Mesodermal cell (in vitro differentiated cells): ENCODE data around the gene LSM5.
"Not testable (repeated sequence)": the region's sequence is repeated elsewhere in the genome, so short reads cannot be mapped to it uniquely, and the experiment has no call there.

Source experiments
- H3K27ac ChIP-seq: 2 replicates; pipeline ENCODE4 v1.7.0; 2013; ENCODE audit warnings: mild to moderate bottlenecking, low read depth, low read length, moderate library complexity; ENCODE audit not compliant: severe bottlenecking
- H3K36me3 ChIP-seq: 2 replicates; pipeline ENCODE4 v1.7.1; 2013; ENCODE audit warnings: mild to moderate bottlenecking, low read length, moderate library complexity; ENCODE audit not compliant: control insufficient read depth, insufficient read depth
- H3K4me1 ChIP-seq: one replicate; pipeline ENCODE4 v1.7.1; 2013; ENCODE audit warnings: mild to moderate bottlenecking, low read length; ENCODE audit not compliant: insufficient read depth, control insufficient read depth, poor library complexity, severe bottlenecking
- H3K4me3 ChIP-seq: 2 replicates; pipeline ENCODE4 v1.7.0; 2013; ENCODE audit warnings: low read length, control low read depth, mild to moderate bottlenecking; ENCODE audit not compliant: insufficient read depth, poor library complexity, severe bottlenecking; ENCODE audit errors: extremely low read depth
- H3K9me3 ChIP-seq: 2 replicates; pipeline ENCODE4 v1.7.1; 2013; ENCODE audit warnings: mild to moderate bottlenecking, low read length, moderate library complexity; ENCODE audit not compliant: control insufficient read depth
- WGBS, 2 experiments: methylation state at CpG; one replicate each; pipeline ENCODE4 v1.1.5; 2013; ENCODE audit warnings: missing lambda C conversion rate in 2 of 2; ENCODE audit not compliant: insufficient coverage in 2 of 2; 5-methylcytosine and 5-hydroxymethylcytosine counted together

The LSM5 gene

GRCh38 chr7:32481921-32482320 lies 8.3 kb downstream of the LSM5 start:
- Histone ChIP-seq H3K4me1 (no peaks in the 10 kb centered on the region), H3K9me3 (no peaks in the 10 kb centered on the region), H3K27ac (no peak overlapping the region), H3K36me3 (no peaks in the 10 kb centered on the region), H3K4me3 (no peak overlapping the region)
- 80 to 86% methylated on average over 1 of the region's 3 CpGs for WGBS, 2 experiments

DNA sequence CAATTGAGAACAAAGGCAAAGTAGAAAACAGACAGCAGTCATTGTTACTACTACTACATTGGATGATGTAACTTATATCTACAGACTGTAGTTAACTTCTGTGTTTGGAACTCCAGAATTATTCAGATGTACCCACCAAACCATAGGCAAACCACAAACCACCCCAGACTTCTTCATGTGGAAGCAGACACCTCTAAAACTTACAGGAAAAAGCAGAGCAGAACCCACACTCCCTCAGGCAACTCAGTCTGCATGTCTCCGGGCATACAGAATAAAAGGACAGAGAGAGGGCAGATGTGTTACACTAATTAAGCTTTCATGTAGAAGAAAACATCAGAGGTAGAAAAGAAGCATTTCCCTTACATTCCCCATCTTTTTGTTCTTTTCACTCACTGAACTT lies 9.0 kb downstream of the LSM5 start:
- H3K27ac ChIP-seq: no peak overlapping the region
- WGBS, 2 experiments: no CpG with 5 or more reads among the region's 1 CpG

GRCh38 chr7:32479574-32480200 lies 10.5 kb downstream of the LSM5 start:
- Histone ChIP-seq H3K27ac (no peak overlapping the region), H3K4me1 (no peaks in the 10 kb centered on the region), H3K9me3 (no peaks in the 10 kb centered on the region), H3K36me3 (no peaks in the 10 kb centered on the region), H3K4me3 (no peak overlapping the region)
- 71% methylated on average over 1 of the region's 2 CpGs; no CpG with 5 or more reads in 1 of the 2 experiments for WGBS, 2 experiments

More for the DNA sequence above, 9.0 kb downstream of the LSM5 start:
- no peaks in the 10 kb centered on the region for H3K4me1 ChIP-seq
- no peaks in the 10 kb centered on the region for H3K9me3 ChIP-seq
- H3K4me3 ChIP-seq: no peak overlapping the region
- H3K36me3 ChIP-seq: no peaks in the 10 kb centered on the region

- Histone ChIP-seq H3K9me3 (no peaks in the 10 kb centered on the region), H3K4me1 (no peaks in the 10 kb centered on the region), H3K36me3 (no peaks in the 10 kb centered on the region), H3K4me3 (no peak overlapping the region), H3K27ac (no peak overlapping the region)
- 92% methylated on average over 1 of the region's 1 CpG; no CpG with 5 or more reads in 1 of the 2 experiments for WGBS, 2 experiments
Measured at GRCh38 chr7:32477649-32477980, 12.6 kb downstream of the LSM5 start.

DNA sequence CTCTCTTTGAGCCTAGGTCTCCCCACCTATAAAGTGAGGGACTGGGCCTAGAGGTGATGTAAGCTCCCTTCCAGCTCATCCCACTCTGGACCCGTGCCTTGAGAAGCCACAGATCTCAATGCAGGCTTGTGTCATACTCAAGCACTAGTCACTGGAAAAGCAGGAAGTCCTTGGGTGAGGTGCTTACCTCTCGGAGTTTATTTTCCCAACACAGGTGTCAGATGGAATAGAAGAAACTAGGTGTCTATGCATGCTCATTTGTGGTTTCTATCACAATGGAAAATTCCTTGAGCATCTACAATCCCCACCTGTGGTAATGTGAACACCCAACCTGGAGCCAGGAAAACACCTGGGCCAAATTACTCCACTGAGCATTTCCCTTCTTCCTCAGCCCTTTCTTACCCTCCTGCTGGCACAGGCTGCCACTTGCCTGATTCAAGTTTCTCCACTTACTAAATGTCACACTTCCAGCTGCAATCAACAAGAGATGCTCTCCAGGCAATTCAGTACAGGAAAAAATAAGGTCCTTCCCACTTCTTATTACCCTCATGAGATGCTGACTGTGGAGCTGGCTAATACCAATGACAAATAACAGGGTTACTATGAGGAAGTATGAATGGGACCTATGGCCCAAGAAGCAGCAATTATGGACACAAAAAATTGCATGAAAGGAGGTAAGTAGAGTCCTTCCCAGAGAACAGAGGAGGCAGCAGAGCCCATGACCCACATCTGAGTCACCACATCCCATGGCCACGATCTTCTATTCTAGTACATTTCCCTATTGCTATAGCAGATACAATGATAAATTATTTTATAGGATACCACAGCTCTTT lies 13.1 kb downstream of the LSM5 start:
- Histone ChIP-seq H3K9me3 (no peaks in the 10 kb centered on the region), H3K4me1 (no peaks in the 10 kb centered on the region), H3K27ac (no peak overlapping the region), H3K4me3 (no peak overlapping the region), H3K36me3 (no peaks in the 10 kb centered on the region)
- WGBS, 2 experiments: 80 to 100% methylated on average over 2 of the region's 3 CpGs

DNA sequence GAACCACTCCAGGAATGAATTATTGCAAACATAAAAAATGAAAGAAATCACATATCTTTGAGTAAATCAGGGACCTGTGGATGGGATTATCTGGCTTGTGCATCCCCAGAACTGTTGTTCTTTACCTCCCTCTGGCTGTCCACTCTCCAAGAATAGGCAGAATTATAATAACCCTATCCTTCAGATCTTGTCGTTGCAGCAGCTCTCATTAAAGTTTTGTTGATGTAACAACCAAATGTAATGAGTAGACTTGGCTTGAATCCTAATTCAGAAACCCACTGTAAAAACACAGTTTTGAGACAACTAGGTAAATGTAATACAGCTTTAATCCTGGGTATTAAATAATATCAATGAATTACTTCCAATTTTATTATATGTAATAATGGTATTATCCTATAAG lies 16.2 kb downstream of the LSM5 start:
- H3K9me3 ChIP-seq: no peaks in the 10 kb centered on the region
- H3K27ac ChIP-seq: no peak overlapping the region
- no peaks in the 10 kb centered on the region for H3K4me1 ChIP-seq
- H3K4me3 ChIP-seq: no peak overlapping the region
- no CpG with 5 or more reads among the region's 1 CpG for WGBS, 2 experiments
- no peaks in the 10 kb centered on the region for H3K36me3 ChIP-seq

DNA sequence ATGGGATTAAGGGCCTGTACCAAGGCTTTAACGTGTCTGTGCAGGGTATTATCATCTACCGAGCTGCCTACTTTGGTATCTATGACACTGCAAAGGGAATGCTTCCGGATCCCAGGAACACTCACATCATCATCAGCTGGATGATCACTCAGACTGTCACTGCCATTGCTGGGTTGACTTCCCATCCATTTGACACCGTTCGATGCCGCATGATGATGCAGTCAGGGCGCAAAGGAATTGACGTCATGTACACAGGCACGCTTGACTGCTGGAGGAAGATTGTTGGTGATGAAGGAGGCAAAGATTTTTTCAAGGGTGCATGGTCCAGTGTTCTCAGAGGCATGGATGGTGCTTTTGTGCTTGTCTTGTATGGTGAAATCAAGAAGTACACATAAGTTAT lies 18.2 kb downstream of the LSM5 start:
- Histone ChIP-seq H3K4me1 (no peaks in the 10 kb centered on the region), H3K4me3 (no peak overlapping the region), H3K36me3 (no peaks in the 10 kb centered on the region), H3K9me3 (no peaks in the 10 kb centered on the region), H3K27ac (no peak overlapping the region)
- WGBS, 2 experiments: 85 to 94% methylated on average over 6 to 9 of the region's 9 CpGs

DNA sequence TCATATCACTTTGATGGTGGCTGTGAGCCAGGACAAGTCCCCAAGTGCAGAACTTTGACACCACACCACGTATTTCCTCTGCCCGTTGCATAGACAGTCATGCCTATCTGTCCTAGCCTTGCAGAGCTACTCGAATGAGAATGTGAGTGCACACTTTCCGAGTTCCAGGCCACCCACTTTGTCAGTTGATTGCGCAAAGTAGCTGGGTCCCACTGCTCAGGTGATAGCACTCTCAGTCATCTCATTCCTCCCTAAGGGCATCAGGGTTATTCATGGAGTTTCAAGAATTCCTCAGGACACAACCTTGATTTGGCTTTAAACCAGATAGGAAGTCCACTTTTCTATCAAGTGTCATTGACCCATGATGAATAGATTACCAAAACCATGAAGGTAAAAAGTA lies 19.3 kb downstream of the LSM5 start:
- Histone ChIP-seq H3K4me1 (no peaks in the 10 kb centered on the region), H3K36me3 (no peaks in the 10 kb centered on the region), H3K27ac (no peak overlapping the region), H3K4me3 (no peak overlapping the region), H3K9me3 (no peaks in the 10 kb centered on the region)
- WGBS, 2 experiments: 86 to 87% methylated on average over 5 of the region's 5 CpGs

GRCh38 chr7:32470004-32470403 lies 20.2 kb downstream of the LSM5 start:
- not testable (repeated sequence) for H3K4me1 ChIP-seq, H3K4me3 ChIP-seq, H3K9me3 ChIP-seq, H3K36me3 ChIP-seq, H3K27ac ChIP-seq
- WGBS, 2 experiments: no CpG with 5 or more reads among the region's 2 CpGs

GRCh38 chr7:32464641-32465416 lies 25.4 kb downstream of the LSM5 start:
- not testable (repeated sequence) for H3K9me3 ChIP-seq, H3K4me1 ChIP-seq, H3K36me3 ChIP-seq, H3K4me3 ChIP-seq, H3K27ac ChIP-seq
- 48% methylated on average over 5 of the region's 30 CpGs; no CpG with 5 or more reads in 1 of the 2 experiments for WGBS, 2 experiments
